ENCODE measurements around the gene CT55.
A peak's percentile ranks its signal among the peaks of the same experiment; 100 is the strongest.
"Not testable (repeated sequence)": the region's sequence is repeated elsewhere in the genome, so short reads cannot be mapped to it uniquely, and the experiment has no call there.

GRCh38 chrX:135206427-135206826, 35.2 kb upstream of the CT55 start:
- TF ChIP-seq CTCF (IDR thresholded peaks at IDR 0.05), result peak in 3 of 7 experiments; percentile 21 to 45 (median 27)
- not testable (repeated sequence) for TF ChIP-seq POLR2A (IDR thresholded peaks at IDR 0.05)

Data from body of pancreas (tissue), 4 donors.